ENCODE results near the gene MMP19.

Gene MMP19

DNA sequence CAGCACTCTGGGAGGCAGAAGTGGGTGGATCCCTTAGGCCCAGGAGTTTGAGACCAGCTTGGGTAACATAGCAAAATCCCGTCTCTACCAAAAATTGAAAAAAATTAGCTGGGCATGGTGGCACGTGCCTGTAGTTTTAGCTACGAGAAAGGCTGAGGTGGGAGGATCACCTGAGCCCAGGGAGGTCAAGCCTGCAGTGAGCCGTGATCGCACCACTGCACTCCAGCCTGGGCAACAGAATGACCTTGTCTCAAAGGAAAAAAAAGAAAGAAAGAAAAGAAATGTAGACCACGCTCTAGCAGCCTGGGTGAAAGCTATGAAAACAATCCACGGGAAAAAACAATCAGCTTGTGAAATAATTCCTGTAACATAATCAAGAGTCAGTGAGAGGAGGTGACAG is 54.2 kb downstream of the MMP19 start:
- H3K4me3 ChIP-seq (IDR thresholded peaks at IDR 0.05; ENCODE audit: insufficient read depth, low read depth, low read length) = no peak overlapping the region
- H2AFZ ChIP-seq (ENCODE audit: low read depth) = no peak overlapping the region
- no peaks in the 10 kb centered on the region for H4K20me1 ChIP-seq (ENCODE audit: insufficient read depth)
- peaks cover 31% of the 10 kb centered on the region; the same call in 1 of the 2 replicates for H3K36me3 ChIP-seq (ENCODE audit: insufficient read depth)
- no peak overlapping the region for H3K27ac ChIP-seq
- H3K27me3 ChIP-seq (ENCODE audit: insufficient read depth, low read depth) = no peaks in the 10 kb centered on the region
- H3K4me2 ChIP-seq = no peak overlapping the region
- TF ChIP-seq, protein P1, sequence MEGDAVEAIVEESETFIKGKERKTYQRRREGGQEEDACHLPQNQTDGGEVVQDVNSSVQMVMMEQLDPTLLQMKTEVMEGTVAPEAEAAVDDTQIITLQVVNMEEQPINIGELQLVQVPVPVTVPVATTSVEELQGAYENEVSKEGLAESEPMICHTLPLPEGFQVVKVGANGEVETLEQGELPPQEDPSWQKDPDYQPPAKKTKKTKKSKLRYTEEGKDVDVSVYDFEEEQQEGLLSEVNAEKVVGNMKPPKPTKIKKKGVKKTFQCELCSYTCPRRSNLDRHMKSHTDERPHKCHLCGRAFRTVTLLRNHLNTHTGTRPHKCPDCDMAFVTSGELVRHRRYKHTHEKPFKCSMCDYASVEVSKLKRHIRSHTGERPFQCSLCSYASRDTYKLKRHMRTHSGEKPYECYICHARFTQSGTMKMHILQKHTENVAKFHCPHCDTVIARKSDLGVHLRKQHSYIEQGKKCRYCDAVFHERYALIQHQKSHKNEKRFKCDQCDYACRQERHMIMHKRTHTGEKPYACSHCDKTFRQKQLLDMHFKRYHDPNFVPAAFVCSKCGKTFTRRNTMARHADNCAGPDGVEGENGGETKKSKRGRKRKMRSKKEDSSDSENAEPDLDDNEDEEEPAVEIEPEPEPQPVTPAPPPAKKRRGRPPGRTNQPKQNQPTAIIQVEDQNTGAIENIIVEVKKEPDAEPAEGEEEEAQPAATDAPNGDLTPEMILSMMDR (conservative IDR thresholded peaks at IDR 0.05; ENCODE audit: low read depth, low read length) = no peak
- no peak overlapping the region for H3K9ac ChIP-seq
- H3K4me1 ChIP-seq (ENCODE audit: low read depth, poor library complexity, severe bottlenecking) = no peaks in the 10 kb centered on the region
- no peaks in the 10 kb centered on the region; the same call in 1 of the 2 replicates for H3K79me2 ChIP-seq (ENCODE audit: insufficient read depth, low read depth)

All from KMS-11 (cell line).